K562 (cell line): Measurements from ENCODE around the gene PLPPR2. TPM values are rescaled to one million over a fixed set of nuclear protein-coding genes. Genes with fewer than 3 reads are reported as not detected.
A peak's percentile ranks its signal among the peaks of the same experiment; 100 is the strongest.

Experiments used
- CEBPG ChIP-seq, 3 experiments: fragments of 200-800 bp in 1 of 3; sonication (Bioruptor generic) in 1 of 3; sonication (generic) in 1 of 3; formaldehyde crosslinking in 1 of 3; IDR thresholded peaks in 2 of 3; conservative IDR thresholded peaks in 1 of 3; 2 replicates each; pipeline versions ENCODE4 v1.6.1 to v1.8.0; 2016 to 2022; ENCODE audit warnings: missing compliant biosample characterization in 2 of 3, missing genetic modification characterization in 2 of 3, mild to moderate bottlenecking in 1 of 3, missing genetic modification reagents in 1 of 3
- DEAF1 ChIP-seq: fragments of 450-650 bp; formaldehyde crosslinking; IDR thresholded peaks from 2 replicates; pipeline ENCODE4 v1.4.0; 2020; ENCODE audit warnings: mild to moderate bottlenecking, moderate library complexity
- GTF2B ChIP-seq: IDR thresholded peaks from 2 replicates; pipeline ENCODE4 v1.6.1; 2011; ENCODE audit not compliant: insufficient read length; ENCODE audit errors: extremely low read depth
- MGA ChIP-seq: fragments of 450-650 bp; IDR thresholded peaks from 2 replicates; pipeline ENCODE4 v1.6.1; 2016; ENCODE audit warnings: mild to moderate bottlenecking, moderate library complexity
- NFIC ChIP-seq: fragments of 450-650 bp; IDR thresholded peaks from 2 replicates; pipeline ENCODE4 v1.6.1; 2017; ENCODE audit warnings: mild to moderate bottlenecking, inconsistent platforms
- NR4A1 ChIP-seq, 2 experiments: fragments of 250-450 bp in 1 of 2; fragments of 450-650 bp in 1 of 2; sonication (Bioruptor Pico) in 1 of 2; IDR thresholded peaks; 2 replicates each; pipeline versions ENCODE4 v1.4.0 to v1.6.1; 2016 to 2020; ENCODE audit warnings: mild to moderate bottlenecking in 2 of 2, missing compliant biosample characterization in 1 of 2, missing genetic modification characterization in 1 of 2, moderate library complexity in 1 of 2
- PRMT5 ChIP-seq: sonication (generic); formaldehyde crosslinking; IDR thresholded peaks from 2 replicates; pipeline ENCODE4 v1.5.0; 2020; ENCODE audit warnings: missing genetic modification reagents
- PTRF ChIP-seq: fragments of 450-650 bp; IDR thresholded peaks from 2 replicates; pipeline ENCODE4 v1.6.1; 2016; ENCODE audit warnings: mild to moderate bottlenecking, missing genetic modification characterization, missing compliant biosample characterization
- ZBTB12 ChIP-seq: fragments of 250-450 bp; sonication (Bioruptor Pico); IDR thresholded peaks from 2 replicates; pipeline ENCODE4 v1.4.0; 2020
- ZFPM2 ChIP-seq: fragments of 250-450 bp; sonication (Bioruptor Pico); IDR thresholded peaks from 2 replicates; pipeline ENCODE4 v1.5.1; 2022; ENCODE audit warnings: mild to moderate bottlenecking
- polyA plus RNA-seq, 8 experiments: library from polyadenylated mRNA; depleted of rRNA in 4 of 8; stranded (reverse) in 5 of 8; unstranded in 3 of 8; fragments of >200 nt; fragmentation: Nextera tagmentation in 2 of 8; fragmentation: Illumina TruSeq in 1 of 8; extraction: Ambion mirVana in 2 of 8; extraction: Trizol in 1 of 8; gene quantifications; 2 replicates each; pipeline versions ENCODE4 v1.2.1 to v1.2.3, GENCODE V29; 2011 to 2014; ENCODE audit warnings: inconsistent platforms in 1 of 8, missing spikeins in 1 of 8
- total RNA-seq, 7 experiments: library from RNA; depleted of rRNA in 6 of 7; stranded (reverse); fragments of >200 nt in 6 of 7; fragmentation: Illumina TruSeq in 2 of 7; extraction: Trizol in 2 of 7; gene quantifications; 2 replicates each; pipeline versions ENCODE4 v1.2.1 to v1.2.3, GENCODE V29; 2011 to 2021; ENCODE audit warnings: low replicate concordance in 1 of 7

Gene PLPPR2
- total and polyA plus RNA-seq, 9 of the 15 experiments (the other 6 are each of a cell fraction or from before 2014, with no cell fraction given): 0.49 to 15.9 (median 3.4) TPM

- TF ChIP-seq NR4A1 (CRISPR knock-in tag; IDR thresholded peaks at IDR 0.05) (no peak), NR4A1 (tag; IDR thresholded peaks at IDR 0.05) (no peak), DEAF1 (no peak), PRMT5 (CRISPR knock-in tag) (no peak), MGA (no peak), PTRF (tag) (no peak), GTF2B (no peak), ZBTB12 (CRISPR knock-in tag) (no peak), CEBPG (CRISPR knock-in tag; IDR thresholded peaks at IDR 0.05) (no peak), CEBPG (tag; conservative IDR thresholded peaks at IDR 0.05 in 1 of 2, IDR thresholded peaks at IDR 0.05 in 1 of 2) (no peak), NFIC (peak; percentile 18; the same call in 1 of the 2 replicates), ZFPM2 (CRISPR knock-in tag) (no peak)
Observed at GRCh38 chr19:11355160-11356073, at the start of gene PLPPR2 (continued).
